Skeletal muscle cell (primary cell): ENCODE measurements around the gene SPATA31A3.
"Not testable (repeated sequence)": the region's sequence is repeated elsewhere in the genome, so short reads cannot be mapped to it uniquely, and the experiment has no call there.

Experiments used
- DNase-seq: peaks from one replicate; pipeline ENCODE4 v3.0.0-alpha.2; 2010; ENCODE audit warnings: low read depth
- H3K4me3 ChIP-seq: 2 replicates; pipeline ENCODE4 v1.5.1; 2011; ENCODE audit warnings: low read depth, mild to moderate bottlenecking, control low read depth, low read length, moderate library complexity

SPATA31A3 gene

DNA sequence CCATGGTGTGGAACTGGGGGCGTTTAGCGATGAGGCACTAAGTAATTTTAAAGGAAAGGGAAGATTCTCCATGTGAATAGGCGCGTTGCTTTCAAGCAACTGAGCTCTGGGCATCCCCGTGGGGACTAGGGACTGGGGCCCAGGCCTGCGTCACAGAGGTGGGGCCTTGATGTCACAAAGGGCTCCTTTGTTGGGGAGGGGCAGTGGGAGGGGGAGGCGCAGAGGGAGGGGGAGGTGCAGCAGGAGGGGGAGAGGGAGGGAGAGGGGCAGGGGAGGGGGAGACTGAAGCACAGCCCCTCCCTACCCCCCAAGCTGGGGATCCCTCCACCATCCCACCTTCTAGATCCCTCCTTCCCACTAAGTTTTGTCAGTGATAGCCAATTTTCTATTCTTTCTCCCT, at the start of gene SPATA31A3:
TSS of gene SPATA31A3 (minus strand) at position 101 of the 400 bp plus-strand sequence. CDS start at position 72, 29 bp downstream.
- not testable (repeated sequence) for DNase-seq, H3K4me3 ChIP-seq

GRCh38 chr9:66952576-66952975, 39.8 kb downstream of the SPATA31A3 start:
- H3K4me3 ChIP-seq, DNase-seq: not testable (repeated sequence)

- H3K4me3 ChIP-seq, DNase-seq: not testable (repeated sequence)
Measured at GRCh38 chr9:66942400-66943155, 49.8 kb downstream of the SPATA31A3 start.

GRCh38 chr9:66939878-66940830, 52.2 kb downstream of the SPATA31A3 start:
- not testable (repeated sequence) for DNase-seq, H3K4me3 ChIP-seq

- not testable (repeated sequence) for DNase-seq, H3K4me3 ChIP-seq
Measured at GRCh38 chr9:66938322-66938721, 54.0 kb downstream of the SPATA31A3 start.

GRCh38 chr9:66937662-66938061, 54.7 kb downstream of the SPATA31A3 start:
- not testable (repeated sequence) for DNase-seq, H3K4me3 ChIP-seq
